Stimulated activated CD4-positive, alpha-beta T cell treated with anti-CD3 and anti-CD28 coated beads, Interleukin-1b, Interleukin-23, amount 100 ng/mL, for 24 hours (primary cell): ENCODE results near the gene PPARGC1A.

Experiments used
- DNase-seq, 4 experiments: peaks; one replicate each; pipeline ENCODE4 v3.0.0-alpha.2; 2020; ENCODE audit warnings: low read depth in 4 of 4, low spot score in 1 of 4

PPARGC1A gene

DNA sequence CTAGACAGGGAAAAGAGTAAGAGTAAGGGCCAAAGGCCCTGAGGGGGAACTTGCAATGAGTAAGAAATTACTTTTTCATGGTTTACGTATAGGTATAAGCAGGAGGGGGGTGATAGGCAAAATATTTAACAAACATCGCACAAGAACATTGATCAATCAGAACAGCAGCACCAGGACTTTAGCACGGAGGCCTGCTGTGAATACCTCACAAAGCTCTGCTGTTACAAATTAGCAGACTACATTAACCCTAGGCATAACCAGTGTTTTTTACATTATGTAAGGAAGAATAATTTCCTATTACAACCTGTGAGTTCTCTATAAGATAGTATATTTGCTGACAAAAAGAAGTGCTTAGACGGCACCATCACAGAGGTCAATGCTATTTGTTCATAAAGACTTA is 44.9 kb downstream of the PPARGC1A start:
- no peak for DNase-seq

DNA sequence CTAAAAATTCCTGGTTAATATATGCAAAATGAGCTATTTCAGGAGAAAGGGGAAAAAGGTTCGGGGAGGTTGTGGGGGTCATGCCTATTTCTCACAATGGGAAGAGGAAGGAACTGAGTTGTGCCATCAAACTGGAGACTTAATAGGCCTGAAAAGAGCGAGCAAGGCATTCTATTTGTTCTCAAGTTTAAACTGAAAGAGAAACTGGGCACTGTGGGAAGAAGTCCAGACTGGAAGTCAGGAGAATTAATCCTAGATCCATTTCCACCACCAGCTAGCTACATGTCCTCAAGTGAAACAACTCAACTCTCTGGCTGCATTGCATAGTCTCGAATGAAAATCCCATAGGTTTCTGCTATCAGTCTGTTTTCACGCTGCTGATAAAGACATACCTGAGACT is 50.6 kb downstream of the PPARGC1A start:
- no peak for DNase-seq

DNA sequence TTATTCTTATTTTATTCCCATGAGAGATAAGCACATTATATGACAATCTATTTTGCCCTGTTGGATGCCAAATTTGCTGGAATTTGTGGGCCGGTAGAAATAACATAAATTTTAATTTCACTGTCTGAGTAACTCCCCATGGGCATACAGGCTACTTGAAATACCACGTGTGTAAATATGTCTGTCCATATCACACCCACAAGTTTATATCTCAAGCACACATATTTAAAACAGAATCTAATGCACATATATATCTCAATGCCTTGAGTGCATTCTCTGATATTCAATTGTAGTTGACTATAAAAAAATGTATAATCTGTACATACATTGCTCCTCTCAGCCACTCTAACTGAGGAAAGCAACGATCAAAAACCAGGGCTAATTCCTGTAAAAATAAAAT is 51.2 kb downstream of the PPARGC1A start:
- no peak for DNase-seq

DNA sequence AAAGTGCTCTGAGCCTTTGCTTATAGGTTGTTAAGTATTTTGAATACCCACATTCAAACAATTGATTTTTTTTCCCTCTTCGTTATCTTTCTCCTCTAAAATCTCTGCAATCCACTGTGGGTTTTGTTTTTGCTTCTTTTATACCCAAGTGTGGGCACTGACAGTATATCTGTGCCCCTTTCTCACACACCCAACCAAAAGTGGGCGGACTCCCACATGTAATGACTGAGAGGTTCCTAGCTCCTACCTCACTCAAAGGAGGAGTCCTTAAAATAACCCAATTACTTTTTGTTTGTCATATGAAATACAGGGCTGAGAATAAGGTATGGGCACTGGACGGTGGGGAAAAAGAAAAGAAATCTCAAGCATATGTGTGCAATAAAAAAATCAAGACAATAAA is 51.7 kb downstream of the PPARGC1A start:
- DNase-seq, result no peak

DNA sequence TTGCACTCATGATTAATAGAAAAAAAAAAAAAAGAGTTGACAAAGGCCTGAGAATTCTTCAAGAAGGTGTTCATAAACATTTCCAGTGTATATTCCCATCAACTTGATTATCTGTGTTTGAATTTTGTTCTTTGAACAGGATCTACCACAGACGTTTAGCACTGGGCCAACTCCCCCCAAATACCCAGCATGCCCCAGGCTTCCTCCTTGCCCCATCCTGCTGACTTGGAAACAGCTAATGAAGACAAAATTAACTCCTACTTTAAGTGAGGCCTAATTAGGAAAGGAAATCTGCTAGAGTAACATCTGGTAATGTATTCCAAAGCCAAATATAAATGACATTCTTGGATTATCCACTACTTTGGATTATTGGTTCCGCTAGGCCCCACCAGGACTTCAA is 52.5 kb downstream of the PPARGC1A start:
- DNase-seq, result no peak

DNA sequence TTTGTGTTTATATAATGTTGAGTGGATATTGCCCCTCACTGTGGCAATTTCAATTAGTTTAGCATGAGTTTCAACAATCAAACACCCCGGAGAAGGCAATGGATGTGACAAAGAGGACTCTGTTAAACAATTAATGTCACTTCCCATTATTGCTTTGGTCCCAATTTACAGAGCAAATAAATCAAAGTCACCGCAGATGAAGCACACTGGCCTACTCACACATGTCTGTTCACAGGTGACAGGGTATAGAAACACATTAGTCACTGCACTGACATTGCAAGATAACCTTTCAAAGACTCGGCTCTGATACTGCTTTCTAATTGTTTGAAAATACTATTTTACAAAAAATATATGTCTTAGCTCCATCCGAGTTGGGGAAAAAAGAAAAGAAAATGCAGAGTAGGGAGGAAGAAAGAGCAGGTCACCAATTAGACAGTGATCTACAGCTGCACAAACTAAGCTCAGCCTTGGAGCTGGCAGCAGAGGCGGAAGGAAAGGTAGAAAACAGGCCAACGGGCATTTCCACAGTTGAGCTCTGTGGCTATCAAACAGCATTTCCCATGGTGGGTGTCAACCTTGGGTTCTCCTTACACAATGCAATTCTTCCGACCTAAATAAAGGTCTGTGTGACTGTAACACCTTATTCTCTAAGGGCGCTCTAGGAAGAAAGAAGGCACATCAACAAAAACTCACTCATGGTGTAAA is 53.9 kb downstream of the PPARGC1A start:
- no peak for DNase-seq

DNA sequence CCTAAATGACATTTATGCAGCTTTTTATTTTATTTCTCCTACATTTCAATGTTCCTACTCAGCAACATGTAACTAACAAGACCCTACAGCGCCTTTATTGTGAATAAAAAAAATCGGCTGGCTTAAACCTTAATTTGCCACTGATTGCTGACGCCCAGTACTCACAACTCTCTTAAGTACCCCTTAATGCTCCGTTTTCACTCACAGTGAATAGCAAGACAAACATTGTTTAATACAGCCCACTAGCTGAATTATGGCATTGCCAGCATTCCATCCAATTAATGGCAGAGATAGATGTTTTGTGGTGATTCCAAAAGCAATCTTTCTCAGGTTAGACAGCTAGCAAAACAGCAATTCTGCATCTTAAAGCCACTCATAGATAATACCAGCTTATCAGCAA is 61.1 kb downstream of the PPARGC1A start:
- no peak for DNase-seq

DNA sequence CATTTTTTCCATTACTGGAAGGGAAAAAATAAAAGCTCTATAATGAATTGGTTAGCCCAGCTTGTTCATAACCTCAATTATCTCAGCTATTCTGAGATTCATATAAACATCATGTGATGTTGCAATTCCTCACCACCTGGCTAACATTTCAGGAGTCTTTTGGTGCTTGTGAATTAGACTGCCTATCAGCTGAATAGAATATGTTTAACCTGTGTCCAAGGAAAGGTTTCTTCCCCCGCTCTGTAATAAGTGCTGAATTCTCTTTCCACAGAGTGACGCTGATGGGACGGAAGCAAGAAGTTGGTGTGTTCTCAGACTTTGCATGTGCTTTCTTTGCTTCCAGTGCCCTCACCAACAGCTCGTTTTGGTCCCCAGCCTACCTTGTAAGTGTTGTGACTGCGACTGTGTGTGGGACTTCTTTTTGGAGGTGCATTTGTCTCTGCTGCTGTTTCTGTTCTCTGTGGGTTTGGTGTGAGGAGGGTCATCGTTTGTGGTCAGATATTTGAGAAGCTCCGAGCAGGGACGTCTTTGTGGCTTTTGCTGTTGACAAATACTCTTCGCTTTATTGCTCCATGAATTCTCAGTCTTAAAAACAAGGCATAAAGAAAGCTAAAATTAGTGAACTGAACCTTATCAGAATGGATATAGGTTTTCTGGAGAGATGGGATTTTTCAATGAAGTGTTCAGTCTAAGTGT is 61.7 kb downstream of the PPARGC1A start:
- DNase-seq, result no peak

DNA sequence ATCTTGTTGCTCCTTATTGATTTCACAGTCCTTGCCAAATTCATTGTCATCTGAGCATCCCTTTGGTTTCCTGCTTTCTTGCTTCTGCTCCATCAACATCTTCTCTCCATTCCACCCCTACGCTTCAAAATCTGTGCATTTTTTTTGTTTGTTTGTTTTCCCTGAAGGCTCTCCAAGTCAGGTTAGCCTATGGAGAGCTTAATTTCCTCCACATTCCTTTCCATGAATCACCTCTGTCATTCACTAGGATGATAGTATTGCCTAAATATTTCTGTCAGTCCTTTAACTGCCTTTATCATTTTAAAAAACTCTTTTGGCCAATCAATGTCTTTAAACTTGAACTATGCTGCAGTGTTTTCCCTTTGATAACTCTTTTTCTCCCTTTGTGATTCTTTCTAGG is 67.7 kb downstream of the PPARGC1A start:
- no peak for DNase-seq

DNA sequence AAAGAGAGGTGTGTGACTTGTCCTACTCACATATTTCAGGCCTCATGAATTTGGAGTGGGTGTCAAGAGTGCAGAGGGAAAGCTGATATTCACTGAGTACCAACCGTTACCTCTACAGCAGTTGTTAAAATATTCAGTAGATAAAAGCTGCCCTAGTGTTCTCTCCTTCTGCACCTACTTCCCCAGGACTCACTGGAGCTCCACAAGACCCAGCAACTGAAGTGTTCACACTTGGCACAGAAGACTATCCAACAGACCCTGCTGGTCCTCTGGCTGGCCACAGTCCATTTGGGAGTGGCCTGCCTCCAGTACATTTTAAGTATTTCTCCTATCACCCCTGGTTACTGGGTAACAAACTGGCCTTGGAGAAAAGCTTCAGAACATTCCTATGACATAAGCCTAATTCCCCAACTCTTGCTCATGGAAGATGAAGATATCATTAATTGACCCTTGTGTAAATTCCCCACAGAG is 70.8 kb downstream of the PPARGC1A start:
- no peak for DNase-seq

DNA sequence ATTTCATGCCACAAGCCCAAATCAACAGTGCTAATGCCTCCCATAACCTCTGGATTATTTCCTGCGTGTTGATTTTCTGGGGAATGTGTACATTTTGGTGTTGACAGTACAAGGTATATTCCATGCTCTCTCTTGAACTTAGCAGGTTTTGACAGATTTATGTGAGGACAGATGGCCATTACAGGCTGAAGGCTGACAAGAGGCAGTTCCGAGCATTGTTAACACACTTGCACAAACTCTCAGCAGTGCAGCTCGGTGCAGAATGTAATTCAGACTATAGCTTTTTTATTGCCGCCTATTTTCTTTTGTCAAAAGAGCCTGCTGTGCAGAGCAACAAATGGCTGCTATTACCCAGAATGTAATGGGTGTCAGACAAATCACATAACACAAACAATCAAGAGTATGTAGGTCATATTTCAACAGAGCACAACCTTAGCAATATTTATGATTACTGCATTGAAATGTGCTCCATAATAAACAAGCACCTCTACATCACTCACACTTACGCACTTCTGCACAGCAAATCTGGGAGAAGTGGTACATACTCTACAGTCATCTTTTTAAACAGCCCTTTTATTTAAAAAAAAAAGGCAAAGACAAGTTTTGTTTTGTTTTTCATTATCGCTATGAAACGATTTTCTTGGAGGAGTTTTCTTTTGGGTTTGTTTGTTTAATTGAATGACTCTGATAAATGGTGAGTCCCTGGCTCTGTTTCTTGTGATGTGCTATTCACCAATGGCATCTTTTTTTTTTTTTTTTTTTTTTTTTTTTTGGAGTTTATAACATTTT is 71.6 kb downstream of the PPARGC1A start:
- DNase-seq, result no peak

DNA sequence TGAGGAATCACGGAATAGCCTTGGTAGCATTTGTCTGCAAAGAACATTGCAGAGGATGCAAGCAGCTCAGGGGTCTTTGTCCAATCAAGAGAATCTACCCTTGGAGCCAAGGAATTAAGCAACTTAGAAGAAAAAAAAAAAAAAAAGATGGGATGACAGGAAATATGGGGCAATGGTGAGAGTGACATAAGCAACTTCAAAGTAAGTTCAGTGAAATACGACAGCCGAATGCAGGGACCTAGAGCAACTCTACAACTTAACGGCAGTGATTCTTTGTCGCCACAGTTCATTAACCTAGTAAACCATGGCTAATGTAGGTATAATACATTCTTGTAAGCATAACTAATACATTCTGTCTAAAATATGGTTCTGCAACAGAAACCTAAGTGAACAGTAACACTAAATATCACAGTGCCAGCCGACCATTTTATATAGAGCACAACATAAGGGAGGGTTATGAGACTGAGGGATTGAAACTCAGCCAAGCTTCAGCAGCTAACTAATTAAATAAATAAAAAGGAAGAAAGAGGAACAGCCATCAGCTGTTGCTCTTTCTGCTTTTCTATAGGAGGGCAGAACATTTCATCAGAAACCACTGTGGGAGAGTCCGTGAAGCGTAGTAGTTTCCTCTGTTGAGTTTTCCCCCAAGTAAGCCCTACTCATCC is 74.7 kb downstream of the PPARGC1A start:
- DNase-seq, result no peak

DNA sequence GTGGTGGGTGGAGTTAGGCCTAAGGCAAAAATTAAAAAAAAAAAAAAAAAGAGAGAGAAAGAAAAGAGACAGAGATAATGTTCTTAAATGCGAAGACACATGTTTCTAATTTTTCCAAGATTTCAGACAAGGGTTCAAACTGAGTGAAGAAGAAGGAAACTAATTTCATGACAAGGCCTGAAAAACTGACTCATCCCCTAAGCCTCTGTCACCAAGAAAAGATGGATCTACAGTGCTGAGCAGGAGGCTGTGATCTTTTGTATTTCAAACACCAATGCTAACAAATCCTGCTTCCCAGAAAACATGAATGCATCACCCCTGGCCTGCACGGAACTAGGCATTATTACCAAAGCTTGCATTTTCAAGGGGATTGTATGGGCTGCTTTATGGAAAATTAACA is 75.3 kb downstream of the PPARGC1A start:
- no peak for DNase-seq

DNA sequence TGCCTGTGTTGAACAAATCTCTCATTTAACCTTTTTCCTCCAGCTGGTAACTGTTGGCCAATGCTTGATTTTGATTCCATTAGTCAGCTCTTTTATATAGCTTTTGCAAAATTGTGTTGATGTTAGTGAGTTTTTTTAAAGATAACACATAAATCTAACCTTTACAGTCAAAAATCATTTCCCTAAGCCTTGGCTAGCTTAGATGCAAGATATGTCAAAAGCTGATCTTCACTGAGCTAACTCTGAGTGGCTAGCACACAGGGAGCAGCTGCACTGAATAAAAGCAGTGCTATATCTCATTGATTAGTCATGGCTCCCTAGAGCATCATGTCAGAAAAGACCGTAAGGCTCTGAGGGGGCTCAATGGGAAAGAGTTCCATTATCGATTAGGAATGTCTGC is 78.7 kb downstream of the PPARGC1A start:
- no peak for DNase-seq

DNA sequence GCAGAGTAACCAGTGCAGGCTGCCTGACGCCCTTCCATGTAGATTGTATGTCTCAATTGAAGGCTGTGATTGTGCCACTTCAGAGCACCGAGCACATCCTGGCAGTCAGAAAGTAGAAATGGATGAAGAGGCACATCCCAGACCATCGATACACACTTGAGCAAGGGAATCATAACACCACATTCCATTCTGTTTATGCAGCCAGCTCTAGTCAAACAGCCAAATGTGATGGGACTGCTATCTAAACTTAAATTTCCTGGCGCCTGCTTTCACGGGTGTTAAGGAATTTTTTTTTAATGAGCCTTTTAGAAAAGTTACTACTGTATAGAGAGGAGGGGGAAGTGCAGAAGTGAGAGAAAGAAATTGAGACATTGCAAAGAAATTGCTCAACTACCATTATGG is 84.4 kb downstream of the PPARGC1A start:
- no peak for DNase-seq

DNA sequence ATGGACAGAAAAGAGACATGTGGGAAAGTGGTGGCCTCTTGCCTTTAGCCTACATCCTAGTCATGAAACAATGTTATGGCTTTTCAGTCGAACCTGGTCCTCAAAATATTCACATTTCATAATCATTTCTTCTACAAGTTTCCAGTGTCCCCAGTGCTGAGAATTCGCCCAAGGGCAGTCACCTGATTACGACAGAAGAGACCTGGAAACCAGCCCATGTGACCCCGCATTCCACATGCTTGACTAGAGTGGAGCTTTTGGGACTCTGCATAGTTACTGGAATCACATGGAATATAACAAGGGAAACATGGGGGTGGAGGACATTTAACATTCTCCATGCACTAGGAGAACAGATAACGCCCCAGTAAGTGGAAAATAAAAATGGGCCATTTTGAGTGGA is 100.1 kb downstream of the PPARGC1A start:
- DNase-seq, result no peak

DNA sequence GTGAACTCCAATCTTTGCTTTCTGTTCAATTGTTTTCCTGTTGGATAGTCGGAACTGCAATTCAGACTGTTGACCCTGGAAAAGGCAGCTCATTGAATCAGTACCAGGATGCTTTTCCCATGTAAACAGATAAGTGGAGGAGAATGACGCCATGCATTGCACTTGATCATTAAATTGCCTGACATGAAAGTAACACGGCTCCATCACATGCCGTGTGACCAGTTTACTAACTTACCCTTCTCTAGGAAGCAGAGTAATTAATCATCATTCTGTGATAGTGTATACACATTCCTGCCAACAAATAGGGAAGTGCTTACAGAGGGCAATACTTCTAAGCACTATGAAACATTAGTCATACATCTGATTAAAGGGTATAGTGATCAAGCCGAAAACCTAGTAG is 101.4 kb downstream of the PPARGC1A start:
- DNase-seq, result no peak

DNA sequence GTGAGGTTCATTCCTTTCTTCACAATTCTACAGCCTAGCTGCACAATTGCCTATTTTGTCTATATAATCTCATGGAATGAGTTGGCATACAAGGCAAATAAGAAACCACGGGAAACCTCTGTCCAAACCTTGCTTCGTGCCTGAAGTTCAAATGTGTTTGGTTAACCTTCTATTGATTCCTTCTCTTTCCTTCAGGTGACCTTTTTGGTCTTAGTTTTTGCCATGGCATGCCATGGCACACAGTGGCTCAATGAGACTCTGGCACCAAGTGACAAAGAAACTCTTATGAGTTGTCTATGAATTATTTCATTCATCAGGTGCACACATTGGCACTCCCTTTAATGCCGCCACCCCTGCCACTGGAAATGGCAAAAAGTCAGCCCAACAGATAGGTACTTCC is 101.8 kb downstream of the PPARGC1A start:
- no peak for DNase-seq

DNA sequence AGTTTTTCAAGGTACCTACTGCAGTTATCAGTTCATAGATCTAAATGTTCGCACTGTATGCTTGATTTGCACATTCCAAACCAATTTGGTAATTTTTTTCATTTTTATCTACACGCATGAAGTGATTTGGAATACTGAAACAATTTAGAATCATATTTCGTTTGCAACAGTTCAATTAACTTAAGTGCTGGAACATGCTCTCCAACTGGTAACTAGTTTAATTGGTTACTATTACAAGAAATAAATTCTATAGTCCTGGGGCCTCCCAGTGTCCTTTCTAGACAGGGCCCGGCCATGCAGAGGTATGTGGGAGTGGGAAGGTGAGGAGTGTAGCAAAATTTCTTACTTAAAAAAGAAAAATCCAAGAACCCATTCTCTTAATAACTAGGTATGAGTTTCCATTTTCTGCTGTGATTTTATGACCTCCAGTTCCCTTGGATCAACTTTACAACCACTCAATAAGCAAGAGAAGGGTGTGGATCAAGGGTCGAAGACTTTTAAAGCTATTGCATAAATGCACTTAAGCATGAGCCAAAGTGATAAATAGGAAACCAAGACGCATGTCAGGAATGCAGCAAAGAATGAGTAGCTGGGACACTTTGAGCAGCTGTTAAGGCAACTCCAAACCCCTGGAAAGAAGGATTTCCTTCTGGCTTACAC is 106.9 kb downstream of the PPARGC1A start:
- DNase-seq, result no peak

DNA sequence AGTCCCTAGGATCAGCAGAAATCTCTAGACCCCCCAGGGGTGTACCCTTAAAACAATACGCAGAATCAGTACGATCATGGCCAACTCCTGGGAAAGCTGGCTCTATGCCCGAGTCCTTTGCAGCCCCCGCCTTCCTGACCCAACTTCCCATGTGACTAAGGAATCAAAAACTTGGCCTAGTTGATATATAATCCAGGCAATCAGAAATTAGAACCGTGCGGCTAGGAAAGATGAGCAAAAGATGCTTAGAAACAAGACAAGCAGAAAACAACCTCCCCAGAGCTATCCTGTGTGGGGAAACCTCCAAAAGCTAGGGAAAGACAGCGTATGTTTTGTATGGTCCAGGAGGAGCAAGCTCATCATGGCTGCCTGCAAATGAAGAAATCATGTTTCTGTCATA is 110.0 kb downstream of the PPARGC1A start:
- no peak for DNase-seq

DNA sequence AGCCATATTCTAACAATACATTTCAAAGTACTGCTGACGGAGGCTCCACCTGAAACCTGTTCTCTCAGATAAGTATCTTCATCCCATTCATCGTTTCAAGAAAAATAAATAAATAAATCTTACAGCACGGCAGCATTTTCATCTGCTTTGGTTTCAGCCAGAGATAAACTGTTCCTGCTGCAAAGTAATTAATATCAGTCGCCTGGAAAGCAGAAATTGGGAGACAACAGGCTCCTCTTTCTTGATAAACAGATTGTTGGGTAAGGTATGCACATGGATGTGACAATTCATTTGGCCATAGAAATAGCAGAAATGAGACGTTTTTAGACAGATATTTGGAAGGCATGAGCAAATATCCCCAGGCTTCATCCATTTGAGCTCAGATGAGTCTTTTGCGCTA is 110.4 kb downstream of the PPARGC1A start:
- no peak for DNase-seq
